Measurements from ENCODE around the gene CCND3.

DNA sequence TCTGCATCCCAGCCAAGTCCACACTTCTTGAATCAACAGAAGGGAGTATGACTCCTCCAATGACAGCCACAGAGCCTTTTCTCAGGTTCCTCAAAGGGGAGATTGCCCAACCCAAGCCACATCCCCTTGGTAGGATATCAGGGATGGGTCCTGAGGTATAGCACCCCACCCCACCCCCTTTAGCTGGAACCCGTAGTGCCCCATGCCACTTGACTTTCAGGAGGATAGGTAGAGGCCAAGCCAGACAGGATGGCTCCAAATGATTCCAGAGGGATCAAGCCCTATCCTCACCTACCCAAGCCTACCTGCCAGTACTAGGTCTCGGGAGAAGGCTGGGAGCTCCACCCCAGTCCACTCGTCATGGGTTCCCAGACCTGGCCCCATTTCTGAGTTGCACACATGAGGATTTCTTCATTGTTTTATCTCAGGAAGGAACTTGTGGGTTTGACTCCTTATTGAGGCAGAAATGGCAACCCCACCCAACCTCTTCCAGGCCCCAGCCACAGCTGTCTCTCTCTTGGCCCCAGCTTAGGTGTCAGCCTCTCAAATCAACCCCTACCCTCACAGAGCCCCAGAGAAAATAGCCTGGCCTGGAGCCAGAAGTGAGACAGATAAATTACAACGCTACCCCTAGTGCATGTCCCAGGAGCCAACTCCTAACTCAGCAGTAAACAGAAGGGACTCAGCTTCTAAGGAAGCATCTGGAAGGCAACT is 3.6 kb downstream of the CCND3 start:
- TF ChIP-seq CTCF (conservative IDR thresholded peaks at IDR 0.05; ENCODE audit: low read depth in 2 of 2) = no peak
- no peak for TF ChIP-seq POLR2AphosphoS5 (IDR thresholded peaks at IDR 0.05; ENCODE audit: low read depth)
- TF ChIP-seq EZH2phosphoT487 (IDR thresholded peaks at IDR 0.05; ENCODE audit: unreplicated experiment) = no peak
- no peak for TF ChIP-seq NANOG (IDR thresholded peaks at IDR 0.05; ENCODE audit: borderline replicate concordance)
